ENCODE measurements around the gene L2HGDH.

The L2HGDH gene

DNA sequence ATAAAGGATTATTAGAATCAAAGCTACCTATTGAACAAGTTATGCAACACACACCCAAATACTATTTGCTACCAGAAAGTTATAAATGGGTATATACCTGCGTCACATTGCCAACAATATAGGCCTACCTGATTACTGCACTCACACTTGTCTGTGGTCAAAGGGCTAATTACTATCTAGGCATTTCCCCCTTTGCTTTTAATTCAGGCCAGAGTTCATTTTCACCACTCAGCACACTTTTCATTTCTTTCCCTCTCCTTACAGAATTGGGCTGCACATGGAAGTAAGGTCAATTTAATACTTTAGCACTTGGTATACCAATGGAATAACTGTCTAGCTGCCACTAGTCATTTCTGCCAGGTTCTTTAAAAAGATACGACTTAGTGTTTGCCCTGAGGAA lies 82.3 kb downstream of the L2HGDH start:
- DNase-seq (ENCODE audit: low spot score): no peak

DNA sequence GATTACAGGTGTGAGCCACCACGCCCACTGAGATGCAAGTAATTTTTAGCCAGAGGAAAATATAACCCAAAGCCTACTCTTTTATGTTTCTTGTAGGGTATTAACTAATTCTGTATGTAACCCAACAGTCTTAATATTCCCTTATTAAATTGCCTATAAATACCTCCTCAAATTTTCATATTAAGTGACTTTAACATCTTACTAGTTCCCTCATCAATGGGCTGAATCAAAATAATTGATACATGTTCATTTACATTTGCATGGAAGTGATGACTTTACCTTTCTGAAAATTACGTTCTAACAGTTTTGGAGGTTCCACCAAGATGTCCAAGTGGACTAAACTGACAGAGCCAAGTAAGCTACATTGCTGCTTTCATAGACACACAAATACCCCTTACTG lies 83.7 kb downstream of the L2HGDH start:
- DNase-seq (ENCODE audit: low spot score): no peak

DNA sequence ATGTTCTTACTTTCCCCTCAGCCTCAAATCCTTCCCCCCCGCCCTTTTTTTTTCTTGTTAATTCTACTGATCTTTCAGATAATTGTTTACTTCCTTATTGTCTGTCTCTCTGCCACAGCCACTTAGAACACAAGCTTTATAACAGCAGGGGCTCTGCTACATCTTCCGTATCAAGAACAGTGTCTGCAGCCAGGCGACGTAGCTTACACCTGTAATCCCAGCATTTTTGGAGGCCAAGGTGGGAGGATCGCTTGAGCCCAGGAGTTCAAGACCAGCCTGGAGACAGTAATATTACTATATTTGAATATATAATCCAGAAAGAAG lies 86.1 kb downstream of the L2HGDH start:
- no peak for DNase-seq (ENCODE audit: low spot score)

DNA sequence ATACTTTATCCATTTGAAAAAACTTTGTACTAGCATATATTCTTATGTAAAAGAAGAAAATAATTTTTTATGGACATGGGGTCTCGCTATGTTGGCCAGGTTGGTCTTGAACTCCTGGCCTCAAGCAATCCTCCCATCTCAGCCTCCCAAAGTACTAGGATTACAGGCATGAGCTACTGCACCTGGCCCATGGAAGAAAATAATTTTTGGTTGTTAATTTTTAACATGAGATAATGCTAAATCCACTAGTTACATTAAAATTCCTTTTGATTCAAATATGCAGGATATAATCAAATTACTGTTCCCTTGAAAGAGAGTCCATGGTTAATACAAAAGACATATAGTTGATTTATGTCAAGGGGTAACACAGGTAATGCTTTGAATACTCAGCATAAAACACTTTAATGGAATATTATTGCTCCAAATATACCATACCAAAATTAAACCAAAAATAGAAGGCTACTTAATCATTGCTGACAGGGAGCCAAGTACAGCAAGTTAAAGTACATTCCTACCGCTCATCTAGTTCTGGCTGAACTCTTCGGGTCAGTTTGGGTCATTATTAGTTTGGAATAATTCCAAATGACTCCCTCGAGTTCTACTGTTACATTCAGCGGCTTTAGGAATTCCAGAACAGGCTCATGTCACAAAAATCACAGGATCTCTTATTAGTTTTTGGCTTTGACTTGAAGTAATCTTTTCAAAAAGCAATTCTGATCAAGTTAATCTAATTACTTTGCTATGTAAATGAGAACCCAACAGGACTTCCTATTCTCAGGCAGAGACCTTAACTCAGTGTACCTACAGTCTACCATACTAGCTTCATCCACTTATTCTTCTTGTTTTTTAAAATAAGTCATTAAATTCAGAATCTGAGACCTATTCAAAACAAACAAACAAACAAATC lies 86.7 kb downstream of the L2HGDH start:
- no peak for DNase-seq (ENCODE audit: low spot score)

DNA sequence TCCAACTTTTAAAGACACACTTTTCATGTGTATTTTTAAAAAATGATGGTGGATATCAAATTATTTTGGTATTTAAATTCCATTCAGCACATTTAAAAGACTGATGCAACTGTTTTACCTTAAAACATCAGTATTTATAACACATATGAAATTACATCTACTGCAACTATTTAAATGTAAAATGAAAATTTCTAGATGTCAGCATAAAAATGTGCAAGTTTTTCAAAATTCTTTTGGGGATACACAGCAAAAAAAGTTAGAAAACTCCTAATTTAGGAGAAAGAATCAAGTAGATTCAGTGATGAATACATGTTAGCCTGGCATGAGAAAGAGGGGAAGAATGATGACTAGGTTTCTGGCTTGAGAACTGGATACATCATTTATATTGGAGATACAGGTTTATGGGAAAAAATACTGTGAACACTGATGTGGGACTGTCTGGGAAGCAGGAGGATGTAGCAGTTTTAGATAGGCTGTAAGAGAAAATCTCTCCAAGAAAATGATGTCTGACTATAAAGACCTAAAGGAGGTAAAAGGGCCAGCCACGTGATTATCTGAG lies 89.9 kb downstream of the L2HGDH start:
- DNase-seq (ENCODE audit: low spot score): no peak

DNA sequence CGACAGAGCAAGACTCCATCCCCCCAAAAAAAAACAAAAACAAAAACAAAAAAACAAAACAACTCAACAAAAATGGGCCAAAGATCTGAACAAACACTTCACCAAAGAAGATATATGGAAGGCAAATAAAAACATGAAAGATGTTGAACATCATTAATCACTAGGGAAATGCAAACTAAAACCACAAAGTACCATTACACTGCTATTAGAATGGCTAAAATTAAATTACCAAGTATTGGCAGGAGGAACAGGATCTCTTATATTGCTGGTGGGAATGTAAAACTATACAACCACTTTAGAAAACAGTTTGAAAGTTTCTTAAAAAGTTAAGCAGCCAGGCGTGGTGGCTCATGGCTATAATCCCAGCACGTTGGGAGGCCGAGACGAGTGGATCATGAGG lies 93.5 kb downstream of the L2HGDH start:
- DNase-seq (ENCODE audit: low spot score): no peak

DNA sequence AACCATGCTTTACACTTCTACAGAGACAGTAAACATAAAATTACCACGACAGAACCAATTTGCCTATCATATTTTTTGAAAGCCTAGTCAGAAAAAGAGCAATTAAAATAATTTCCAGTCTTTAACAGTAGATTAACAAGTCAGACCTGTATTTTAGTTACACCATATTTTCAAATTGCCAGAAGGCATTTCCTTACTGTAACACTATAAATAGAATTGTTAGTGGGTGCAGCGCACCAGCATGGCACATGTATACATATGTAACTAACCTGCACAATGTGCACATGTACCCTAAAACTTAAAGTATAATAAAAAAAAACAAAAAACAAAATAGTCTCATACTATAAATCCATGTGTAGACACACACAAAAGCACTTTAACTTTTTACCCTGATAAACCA lies 96.6 kb downstream of the L2HGDH start:
- DNase-seq (ENCODE audit: low spot score): no peak

DNA sequence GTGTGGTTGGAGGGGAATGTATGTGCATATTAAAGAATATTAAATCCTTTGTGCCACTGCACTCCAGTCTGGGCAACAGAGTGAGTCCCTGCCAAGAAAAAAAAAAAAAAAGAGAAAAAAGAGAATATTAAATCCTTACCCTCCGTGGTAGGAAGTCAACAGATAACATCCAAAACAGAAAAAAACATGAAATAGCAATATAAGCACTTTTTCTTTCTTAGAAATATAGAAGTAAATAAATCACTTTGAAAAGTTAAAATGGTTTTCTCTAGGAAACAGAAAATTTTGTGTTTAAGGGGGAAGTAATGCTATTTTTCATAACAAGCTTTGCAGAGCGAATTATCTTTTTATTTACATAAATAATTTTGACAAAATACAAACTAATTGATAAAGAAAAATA lies 98.2 kb downstream of the L2HGDH start:
- no peak for DNase-seq (ENCODE audit: low spot score)

DNA sequence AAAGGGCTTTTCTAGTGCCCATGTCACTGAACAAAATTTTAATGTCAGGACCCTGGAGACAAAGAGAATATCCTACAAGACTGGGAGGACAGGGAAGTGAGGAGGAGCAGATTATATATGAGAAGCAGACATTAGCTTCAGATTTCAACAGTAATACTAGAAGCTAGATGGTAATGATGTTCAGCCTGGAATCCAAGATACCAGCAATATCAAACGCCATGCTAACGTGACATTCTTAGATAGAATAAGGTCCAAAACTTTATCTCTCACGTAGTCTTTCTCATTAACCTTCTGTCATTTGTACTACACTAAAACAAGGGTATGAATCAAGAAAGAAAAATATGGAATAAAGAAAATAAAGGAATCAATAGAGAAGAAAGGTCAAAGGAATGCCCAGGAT lies 99.3 kb downstream of the L2HGDH start:
- no peak for DNase-seq (ENCODE audit: low spot score)

DNA sequence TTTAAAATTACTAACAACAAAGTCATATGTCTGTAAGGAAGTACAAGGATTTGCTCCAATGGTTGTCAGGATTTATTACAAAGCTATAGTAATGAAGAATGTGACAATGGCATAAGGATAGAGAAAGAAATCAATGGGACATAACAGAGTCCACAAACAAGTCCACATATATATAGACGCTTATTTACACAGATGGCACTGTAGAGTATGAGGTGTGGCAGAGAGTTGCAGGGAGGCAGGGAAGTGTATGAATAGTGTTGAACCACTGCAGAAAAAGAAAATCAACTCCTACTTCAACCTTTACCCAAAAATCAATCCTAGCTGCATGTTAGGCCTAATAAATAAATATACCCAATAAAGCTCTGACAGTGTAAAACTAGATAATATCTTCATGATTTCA lies 102.0 kb downstream of the L2HGDH start:
- no peak for DNase-seq (ENCODE audit: low spot score)

DNA sequence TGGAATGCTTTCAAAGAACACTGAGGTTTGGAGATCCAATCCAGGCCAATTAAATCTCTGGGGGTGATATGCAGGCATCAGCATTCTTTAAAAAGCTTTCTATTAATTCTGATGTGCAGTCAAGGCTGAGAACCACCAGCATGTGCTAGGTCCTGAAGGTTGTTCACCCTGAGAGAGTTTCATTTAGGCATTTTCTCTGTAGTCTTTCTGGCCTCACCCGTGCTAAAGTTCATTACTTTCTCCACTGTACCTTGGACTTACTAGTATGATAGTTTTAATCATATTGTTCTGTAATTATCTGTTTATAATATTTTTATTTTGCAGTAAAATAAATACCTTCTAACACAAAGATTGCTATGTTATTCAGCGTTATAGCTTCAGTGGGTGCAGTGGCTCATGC lies 113.5 kb downstream of the L2HGDH start:
- DNase-seq (ENCODE audit: low spot score): no peak

DNA sequence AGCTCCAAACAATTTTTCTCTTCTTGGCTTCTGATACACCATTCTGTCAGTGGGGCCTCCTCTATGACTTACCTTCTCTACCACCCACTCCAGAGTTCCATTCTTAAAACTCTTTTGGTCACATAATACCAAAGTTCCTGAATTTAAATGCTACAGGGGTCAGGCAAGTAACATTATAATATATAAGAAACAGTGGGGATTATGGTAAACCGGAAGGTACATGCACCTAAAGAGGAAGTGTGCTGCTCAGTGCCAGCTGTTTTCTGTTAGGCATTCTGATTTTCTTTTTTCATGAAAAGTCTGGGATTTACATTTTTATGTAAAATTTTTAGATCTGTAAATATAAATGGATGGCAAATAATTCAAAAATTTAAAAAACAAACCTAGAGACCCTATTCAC lies 120.5 kb downstream of the L2HGDH start:
- DNase-seq (ENCODE audit: low spot score): no peak
